GM21526 (cell line): ENCODE data around the gene CDKN2B.

Source experiments
- ATAC-seq: cut with Tn5 transposase; IDR thresholded peaks from one replicate; pipeline ENCODE4 v1.9.1; 2021; ENCODE audit warnings: moderate library complexity; ENCODE audit not compliant: unreplicated experiment, low FRiP score

Gene CDKN2B

GRCh38 chr9:22036866-22037626 lies 27.9 kb upstream of the CDKN2B start:
- ATAC-seq, result no peak

- ATAC-seq, result no peak
Measured at GRCh38 chr9:22035591-22036011, 26.5 kb upstream of the CDKN2B start.

GRCh38 chr9:22033012-22033630 lies 24.0 kb upstream of the CDKN2B start:
- no peak for ATAC-seq

- ATAC-seq, result no peak
Measured at GRCh38 chr9:22031655-22032411, 22.7 kb upstream of the CDKN2B start.

- peak; percentile 90 for ATAC-seq
Measured at GRCh38 chr9:22030101-22030598, 21.0 kb upstream of the CDKN2B start.

- no peak for ATAC-seq
Measured at GRCh38 chr9:22029231-22029630, 20.1 kb upstream of the CDKN2B start.

- no peak for ATAC-seq
Measured at GRCh38 chr9:22028394-22028793, 19.3 kb upstream of the CDKN2B start.

- no peak for ATAC-seq
Measured at GRCh38 chr9:22026696-22027095, 17.6 kb upstream of the CDKN2B start.

- no peak for ATAC-seq
Measured at GRCh38 chr9:22022396-22022795, 13.3 kb upstream of the CDKN2B start.

- no peak for ATAC-seq
Measured at GRCh38 chr9:22010866-22011625, 1.9 kb upstream of the CDKN2B start.

GRCh38 chr9:22009506-22009867 lies 382 bp upstream of the CDKN2B start:
- ATAC-seq, result peak; percentile 52

GRCh38 chr9:22008384-22008716 lies 755 bp downstream of the CDKN2B start:
- ATAC-seq, result no peak

- ATAC-seq, result no peak
Measured at GRCh38 chr9:22005702-22006606, 3.2 kb downstream of the CDKN2B start.

GRCh38 chr9:22005021-22005701 lies 3.9 kb downstream of the CDKN2B start:
- ATAC-seq, result no peak

GRCh38 chr9:22002038-22002437 lies 7.1 kb downstream of the CDKN2B start:
- ATAC-seq, result no peak

GRCh38 chr9:21998026-21998425 lies 11.1 kb downstream of the CDKN2B start:
- no peak for ATAC-seq

GRCh38 chr9:21997480-21997879 lies 11.6 kb downstream of the CDKN2B start:
- ATAC-seq, result no peak

GRCh38 chr9:21996858-21997257 lies 12.2 kb downstream of the CDKN2B start:
- ATAC-seq, result no peak

- ATAC-seq, result no peak
Measured at GRCh38 chr9:21996438-21996837, 12.7 kb downstream of the CDKN2B start.
